PC-3 (cell line): ENCODE data around the gene PHLDB1. TPM values are rescaled to one million over a fixed set of nuclear protein-coding genes. Genes with fewer than 3 reads are reported as not detected.

Source experiments
- ATAC-seq: fragments of 200-7000 bp; cut with Tn5 transposase; 2 replicates; pipeline ENCODE4 v1.9.1; 2020; ENCODE audit warnings: mild to moderate bottlenecking, moderate library complexity
- BruUV-seq: library from RNA; stranded (reverse); fragments of 400-500 nt; replicated peaks from 2 replicates; lab custom pipeline; 2021; lab: Mats Ljungman, UMichigan
- CTCF ChIA-PET: fragments of 300-600 bp; sonication (Branson Sonifier 250); formaldehyde crosslinking; loops from one replicate; lab custom pipeline; 2022; ENCODE audit warnings: antibody characterized with exemption; lab: Charles Lee
- POLR2A ChIA-PET: fragments of 300-600 bp; sonication (Branson Sonifier 250); formaldehyde crosslinking; loops from one replicate; lab custom pipeline; 2022; ENCODE audit warnings: antibody characterized with exemption; ENCODE audit not compliant: unreplicated experiment; lab: Charles Lee
- DNase-seq: peaks from one replicate; pipeline ENCODE4 v3.0.0-alpha.2; 2015
- H2AFZ ChIP-seq: fragments of 300-600 bp; sonication (generic); 2 replicates; pipeline ENCODE4 v1.6.0; 2016; ENCODE audit warnings: antibody characterized with exemption, low read length
- H3F3A ChIP-seq: fragments of 300-600 bp; sonication (generic); one replicate; pipeline ENCODE4 v1.6.0; 2017; ENCODE audit warnings: antibody characterized with exemption, low read length, control low read depth, mild to moderate bottlenecking; ENCODE audit not compliant: unreplicated experiment
- H3K27ac ChIP-seq: fragments of 300-600 bp; sonication (generic); 2 replicates; pipeline ENCODE4 v1.5.1; 2016; ENCODE audit warnings: mild to moderate bottlenecking, low read length
- H3K27me3 ChIP-seq: fragments of 300-600 bp; sonication (generic); 2 replicates; pipeline ENCODE4 v1.6.1; 2016; ENCODE audit warnings: low read length, mixed read lengths
- H3K36me3 ChIP-seq: fragments of 300-600 bp; sonication (generic); 2 replicates; pipeline ENCODE4 v1.6.1; 2016; ENCODE audit warnings: low read depth, mixed run types, low read length, mixed read lengths
- H3K4me1 ChIP-seq: fragments of 300-600 bp; sonication (generic); 2 replicates; pipeline ENCODE4 v1.5.1; 2016; ENCODE audit warnings: low read length; ENCODE audit not compliant: insufficient read depth
- H3K4me2 ChIP-seq: fragments of 300-600 bp; sonication (generic); 2 replicates; pipeline ENCODE4 v1.6.0; 2016; ENCODE audit warnings: low read length
- H3K4me3 ChIP-seq: fragments of 300-600 bp; sonication (generic); 2 replicates; pipeline ENCODE4 v1.5.1; 2016; ENCODE audit warnings: mild to moderate bottlenecking, low read length, mixed read lengths
- H3K79me2 ChIP-seq: fragments of 300-600 bp; sonication (generic); 2 replicates; pipeline ENCODE4 v1.6.1; 2017; ENCODE audit warnings: low read length, mixed read lengths
- H3K9ac ChIP-seq: fragments of 300-600 bp; sonication (generic); 2 replicates; pipeline ENCODE4 v1.6.0; 2016; ENCODE audit warnings: mild to moderate bottlenecking, low read length
- H3K9me2 ChIP-seq: fragments of 300-600 bp; sonication (generic); replicated peaks from 2 replicates; pipeline ENCODE4 v1.6.1; 2016; ENCODE audit warnings: mixed run types, low read length, mixed read lengths
- H3K9me3 ChIP-seq: fragments of 300-600 bp; sonication (generic); 2 replicates; pipeline ENCODE4 v1.6.1; 2016; ENCODE audit warnings: low read length, mixed read lengths
- H4K20me1 ChIP-seq: fragments of 300-600 bp; sonication (generic); 2 replicates; pipeline ENCODE4 v1.6.1; 2016; ENCODE audit warnings: low read length, mixed read lengths
- CTCF ChIP-seq: fragments of 300-600 bp; sonication (generic); conservative IDR thresholded peaks from 2 replicates; pipeline ENCODE4 v1.5.1; 2017; ENCODE audit warnings: antibody characterized with exemption, low read depth, mild to moderate bottlenecking, low read length
- EZH2 ChIP-seq: fragments of 300-600 bp; sonication (generic); IDR thresholded peaks from one replicate; pipeline ENCODE4 v1.6.1; 2017; ENCODE audit warnings: antibody characterized with exemption, mild to moderate bottlenecking, low read length; ENCODE audit not compliant: unreplicated experiment
- EZH2phosphoT487 ChIP-seq: fragments of 300-600 bp; sonication (generic); IDR thresholded peaks from 2 replicates; pipeline ENCODE4 v1.6.1; 2018; ENCODE audit warnings: mild to moderate bottlenecking, antibody characterized with exemption, low read length, borderline replicate concordance
- intact Hi-C: fragments of 100-400 bp; cut with micrococcal nuclease; formaldehyde crosslinking; loops from 2 replicates; pipeline ENCODE4 v1.9.0; 2023
- total RNA-seq: library from RNA; depleted of rRNA; stranded (reverse); fragments of >200 nt; gene quantifications from 2 replicates; pipeline ENCODE4 v1.2.3, GENCODE V29; 2014

Gene PHLDB1
- total RNA-seq, 1 experiment from 2014 or later, result 36.1 TPM

- BruUV-seq, result no TSS peak
- H3K27me3 ChIP-seq, result no peaks in the 10 kb centered on the region
- no peak overlapping the region for H3K4me2 ChIP-seq
- H3K9ac ChIP-seq, result no peak overlapping the region
- H3K4me3 ChIP-seq, result no peak overlapping the region
- ChIA-PET POLR2A (no interaction called here), CTCF (no interaction called here)
- H3F3A ChIP-seq, result no peaks in the 10 kb centered on the region
- H3K27ac ChIP-seq, result no peak overlapping the region
- 0 out of 2 replicates have a peak, but pooled peaks cover under 1% of the 10 kb centered on the region for H3K4me1 ChIP-seq
- H3K9me3 ChIP-seq, result no peaks in the 10 kb centered on the region
- TF ChIP-seq EZH2, result no peak
- no peak for TF ChIP-seq EZH2phosphoT487
- no peak for TF ChIP-seq CTCF
- ATAC-seq (no peak), DNase-seq (no peak)
- intact Hi-C loops, result no loop called here
- H2AFZ ChIP-seq, result no peak overlapping the region
- H4K20me1 ChIP-seq, result no peaks in the 10 kb centered on the region
- H3K79me2 ChIP-seq, result no peaks in the 10 kb centered on the region
- no peaks in the 10 kb centered on the region for H3K36me3 ChIP-seq
- no peaks in the 10 kb centered on the region for H3K9me2 ChIP-seq
Measured at GRCh38 chr11:118697346-118697745, 89.9 kb downstream of the PHLDB1 start.

GRCh38 chr11:118699506-118700220 lies 92.2 kb downstream of the PHLDB1 start:
- no peak for ATAC-seq
- POLR2A ChIA-PET, result interaction anchor here (0.6 to 0.7 kb wide), 2 partner anchors 49 to 145 kb away, joined by 4 to 12 read pairs; no protein-coding TSS in a partner anchor
- no peaks in the 10 kb centered on the region for H3K79me2 ChIP-seq
- no peaks in the 10 kb centered on the region for H3K9me3 ChIP-seq
- no peaks in the 10 kb centered on the region for H4K20me1 ChIP-seq
- H3K9me2 ChIP-seq, result no peaks in the 10 kb centered on the region
- H3K9ac ChIP-seq, result no peak overlapping the region
- H3F3A ChIP-seq, result no peaks in the 10 kb centered on the region
- H3K36me3 ChIP-seq, result no peaks in the 10 kb centered on the region
- no TSS peak for BruUV-seq
- CTCF ChIA-PET, result interaction anchor here (0.7 kb wide), 1 partner anchor 126 kb away, joined by 4 read pairs; no protein-coding TSS in a partner anchor
- H3K27ac ChIP-seq, result no peak overlapping the region
- intact Hi-C loops, result no loop called here
- TF ChIP-seq EZH2 (no peak), EZH2phosphoT487 (no peak), CTCF (no peak)
- H3K4me2 ChIP-seq, result no peak overlapping the region
- no peak for DNase-seq
- no peaks in the 10 kb centered on the region for H3K4me1 ChIP-seq
- H2AFZ ChIP-seq, result no peak overlapping the region
- H3K4me3 ChIP-seq, result no peak overlapping the region
- H3K27me3 ChIP-seq, result no peaks in the 10 kb centered on the region

GRCh38 chr11:118703563-118704106 lies 96.2 kb downstream of the PHLDB1 start:
- no peak overlapping the region for H3K4me2 ChIP-seq
- no peaks in the 10 kb centered on the region for H4K20me1 ChIP-seq
- H3K9me2 ChIP-seq, result no peaks in the 10 kb centered on the region
- BruUV-seq, result no TSS peak
- H3K79me2 ChIP-seq, result no peaks in the 10 kb centered on the region
- H3K4me3 ChIP-seq, result no peak overlapping the region
- H3F3A ChIP-seq, result no peaks in the 10 kb centered on the region
- H3K9ac ChIP-seq, result no peak overlapping the region
- H3K27me3 ChIP-seq, result peaks cover under 1% of the 10 kb centered on the region; the same call in 1 of the 2 replicates
- H3K27ac ChIP-seq, result no peak overlapping the region
- DNase-seq (no peak), ATAC-seq (no peak)
- H3K9me3 ChIP-seq, result no peaks in the 10 kb centered on the region
- no peaks in the 10 kb centered on the region for H3K4me1 ChIP-seq
- intact Hi-C loops, result no loop called here
- ChIA-PET POLR2A (no interaction called here), CTCF (interaction anchor here (1.8 kb wide), 1 partner anchor 14 kb away, joined by 4 read pairs; no protein-coding TSS in a partner anchor)
- no peak overlapping the region for H2AFZ ChIP-seq
- TF ChIP-seq EZH2 (no peak), EZH2phosphoT487 (no peak), CTCF (no peak)
- no peaks in the 10 kb centered on the region for H3K36me3 ChIP-seq
